Measurements from ENCODE around the gene RP2.

Gene RP2

GRCh38 chrX:46918434-46918833, 81.6 kb downstream of the RP2 start:
- DNase-seq (ENCODE audit: low read depth in 3 of 3) = no peak

GRCh38 chrX:46920235-46920634, 83.4 kb downstream of the RP2 start:
- no peak for DNase-seq (ENCODE audit: low read depth in 3 of 3)

GRCh38 chrX:46922611-46923010, 85.8 kb downstream of the RP2 start:
- no peak for DNase-seq (ENCODE audit: low read depth in 3 of 3)

- DNase-seq (ENCODE audit: low read depth in 3 of 3) = no peak
Observed at GRCh38 chrX:46927718-46928117, 90.9 kb downstream of the RP2 start.

- no peak for DNase-seq (ENCODE audit: low read depth in 3 of 3)
Observed at GRCh38 chrX:46929439-46930261, 92.8 kb downstream of the RP2 start.
